ENCODE data around the gene CPNE8.

The CPNE8 gene

DNA sequence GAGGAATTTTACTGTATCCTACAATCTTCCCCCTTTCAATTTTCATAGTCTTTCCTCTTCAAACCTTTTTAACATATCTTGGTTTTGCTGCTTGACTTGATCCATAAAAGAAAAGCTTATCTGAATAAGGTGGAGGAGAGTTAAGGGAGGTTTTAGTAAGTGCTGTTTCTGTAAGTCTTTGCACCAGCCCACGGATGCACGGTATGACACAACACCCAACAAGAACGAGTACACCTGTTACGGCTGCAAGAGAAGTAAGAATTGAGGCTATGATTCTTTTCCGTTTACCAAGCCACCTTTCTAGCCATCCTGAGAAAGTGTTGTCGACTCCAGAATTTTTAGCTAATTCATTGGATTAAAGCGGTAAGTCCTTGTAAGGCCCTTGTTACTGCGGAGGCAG is 26.1 kb upstream of the CPNE8 start:
- TF ChIP-seq, protein P1, sequence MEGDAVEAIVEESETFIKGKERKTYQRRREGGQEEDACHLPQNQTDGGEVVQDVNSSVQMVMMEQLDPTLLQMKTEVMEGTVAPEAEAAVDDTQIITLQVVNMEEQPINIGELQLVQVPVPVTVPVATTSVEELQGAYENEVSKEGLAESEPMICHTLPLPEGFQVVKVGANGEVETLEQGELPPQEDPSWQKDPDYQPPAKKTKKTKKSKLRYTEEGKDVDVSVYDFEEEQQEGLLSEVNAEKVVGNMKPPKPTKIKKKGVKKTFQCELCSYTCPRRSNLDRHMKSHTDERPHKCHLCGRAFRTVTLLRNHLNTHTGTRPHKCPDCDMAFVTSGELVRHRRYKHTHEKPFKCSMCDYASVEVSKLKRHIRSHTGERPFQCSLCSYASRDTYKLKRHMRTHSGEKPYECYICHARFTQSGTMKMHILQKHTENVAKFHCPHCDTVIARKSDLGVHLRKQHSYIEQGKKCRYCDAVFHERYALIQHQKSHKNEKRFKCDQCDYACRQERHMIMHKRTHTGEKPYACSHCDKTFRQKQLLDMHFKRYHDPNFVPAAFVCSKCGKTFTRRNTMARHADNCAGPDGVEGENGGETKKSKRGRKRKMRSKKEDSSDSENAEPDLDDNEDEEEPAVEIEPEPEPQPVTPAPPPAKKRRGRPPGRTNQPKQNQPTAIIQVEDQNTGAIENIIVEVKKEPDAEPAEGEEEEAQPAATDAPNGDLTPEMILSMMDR (conservative IDR thresholded peaks at IDR 0.05; ENCODE audit: low read depth, low read length) = no peak
- H3K4me3 ChIP-seq (ENCODE audit: low read length) = no peak overlapping the region
- no peak for DNase-seq (ENCODE audit: low read depth)

DNA sequence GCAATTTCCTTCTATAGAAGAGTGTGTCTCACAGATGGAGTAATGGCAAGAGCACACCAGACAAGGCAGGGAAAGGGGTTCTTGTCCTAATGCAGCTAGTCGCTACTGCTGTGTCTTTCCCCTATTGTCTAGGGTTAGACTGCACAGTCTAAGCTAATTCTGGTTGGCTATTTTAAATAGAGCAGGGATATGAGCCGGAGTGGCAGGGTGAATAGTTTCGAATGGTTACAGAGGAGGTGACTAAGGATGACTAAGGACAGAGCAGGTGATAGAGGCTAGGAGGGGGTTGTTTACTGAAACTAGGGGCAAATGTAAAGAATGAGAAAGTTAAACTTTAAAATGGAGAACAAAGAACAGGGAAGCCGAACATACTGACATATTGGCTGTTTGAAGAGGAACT is 25.6 kb upstream of the CPNE8 start:
- no peak overlapping the region for H3K4me3 ChIP-seq (ENCODE audit: low read length)
- DNase-seq (ENCODE audit: low read depth) = no peak
- TF ChIP-seq, protein P1 (conservative IDR thresholded peaks at IDR 0.05; ENCODE audit: low read depth, low read length) = no peak

DNA sequence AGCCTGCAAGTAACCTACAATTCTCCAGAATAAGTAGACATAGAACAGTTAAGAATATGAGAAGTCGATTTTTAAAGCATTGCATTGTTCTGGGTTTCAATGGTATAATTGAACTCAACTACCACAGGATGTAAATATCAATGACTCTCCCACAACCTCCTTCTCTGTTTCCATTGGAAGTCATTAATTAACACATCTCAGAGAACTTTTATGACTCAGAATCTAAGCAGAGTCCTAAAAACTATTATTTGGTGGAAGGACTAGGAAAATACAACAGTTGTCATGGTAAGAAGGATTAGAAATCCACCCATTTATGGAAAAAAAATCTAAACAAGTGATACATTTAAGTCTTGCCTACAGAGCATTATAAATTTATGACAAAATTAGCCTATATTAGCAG is 21.1 kb upstream of the CPNE8 start:
- TF ChIP-seq, protein P1 (conservative IDR thresholded peaks at IDR 0.05; ENCODE audit: low read depth, low read length) = no peak
- no peak for DNase-seq (ENCODE audit: low read depth)
- H3K4me3 ChIP-seq (ENCODE audit: low read length) = no peak overlapping the region

DNA sequence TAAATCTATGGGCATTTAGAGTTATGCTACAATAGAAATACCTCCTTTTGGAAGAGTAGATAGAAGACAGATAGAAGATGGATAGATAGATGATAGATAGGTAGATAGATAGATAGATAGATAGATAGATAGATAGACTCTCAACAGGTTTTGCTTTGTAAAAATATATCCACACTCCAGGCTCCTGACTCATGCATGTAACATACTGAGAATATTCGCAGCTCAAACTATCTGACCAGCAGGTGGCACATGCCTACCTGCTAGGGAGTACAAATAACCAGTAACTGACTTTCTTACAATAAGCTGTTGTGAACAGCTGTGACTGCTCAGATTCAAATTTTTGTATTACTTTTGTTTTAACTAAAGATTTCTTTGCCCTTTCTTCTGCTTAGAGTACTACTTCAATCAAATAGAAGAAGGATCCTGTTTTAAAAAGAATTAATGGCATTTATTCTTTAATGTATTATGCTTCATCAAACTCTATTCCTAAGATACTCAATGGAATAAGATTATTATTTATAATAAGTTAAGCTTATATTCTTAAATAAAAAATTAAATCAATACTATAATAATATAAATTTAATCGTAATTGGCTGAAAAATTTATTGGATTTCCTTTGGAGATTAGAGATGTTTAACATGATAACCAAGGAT is 15.8 kb upstream of the CPNE8 start:
- peak; percentile 71 for DNase-seq (ENCODE audit: low read depth)
- TF ChIP-seq, protein P1 (conservative IDR thresholded peaks at IDR 0.05; ENCODE audit: low read depth, low read length) = peak; percentile 86
- H3K4me3 ChIP-seq (ENCODE audit: low read length) = no peak overlapping the region

DNA sequence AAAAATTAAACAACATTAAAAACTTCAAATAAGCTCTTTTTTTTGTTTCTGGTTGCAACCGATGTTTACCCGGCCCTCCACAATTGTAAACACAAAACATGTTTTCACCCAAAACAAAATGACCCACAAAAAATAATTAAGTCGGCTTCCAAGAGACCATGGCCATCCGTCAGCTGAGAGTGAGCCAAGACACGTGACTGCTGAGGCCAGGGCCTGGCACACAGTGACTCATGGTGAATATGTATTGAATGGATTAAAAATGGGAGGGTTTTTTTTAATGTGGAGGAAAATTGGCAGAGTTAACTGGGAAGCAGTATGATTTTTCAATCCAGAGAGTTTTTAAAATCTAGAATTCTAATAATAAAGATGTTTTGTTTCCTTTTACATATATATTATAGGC is 13.8 kb upstream of the CPNE8 start:
- peak; percentile 47 for DNase-seq (ENCODE audit: low read depth)

DNA sequence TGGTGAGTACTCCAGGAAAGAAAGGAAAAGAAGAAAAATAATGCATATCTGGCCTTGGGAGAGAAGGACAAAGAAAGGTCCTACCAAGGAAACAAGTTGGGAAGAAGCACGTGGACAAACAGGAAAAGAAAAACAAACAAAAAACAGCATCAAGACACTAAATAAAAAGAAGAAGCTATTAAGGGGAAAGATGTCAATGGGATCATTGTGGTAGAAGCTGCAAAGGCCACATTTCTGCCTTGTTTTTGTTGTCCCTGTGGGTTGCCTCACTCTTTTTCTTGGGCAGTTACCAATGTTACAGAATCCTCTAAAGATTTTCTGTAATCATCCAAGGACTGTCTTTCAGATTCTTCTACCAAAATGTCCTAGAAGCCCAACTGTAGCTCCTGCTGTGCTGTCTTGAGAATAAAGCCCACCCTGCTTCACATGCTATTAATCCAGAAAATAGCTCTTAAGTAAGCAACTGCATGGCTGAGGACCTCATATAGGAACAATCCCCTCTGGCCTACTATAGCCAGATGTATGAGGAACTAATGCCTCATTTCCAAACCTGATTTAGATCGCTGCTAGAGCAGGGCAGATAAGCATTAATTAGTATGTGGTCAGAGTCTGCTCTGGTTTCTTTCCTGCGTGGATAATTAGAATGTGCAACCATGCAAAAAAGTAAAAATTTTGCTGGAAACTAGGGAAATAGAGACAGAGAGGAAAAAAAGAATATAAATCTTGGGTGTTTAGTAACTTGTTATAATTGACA is 10.2 kb upstream of the CPNE8 start:
- no peak overlapping the region for H3K4me3 ChIP-seq (ENCODE audit: low read length)
- TF ChIP-seq, protein P1 (conservative IDR thresholded peaks at IDR 0.05; ENCODE audit: low read depth, low read length) = no peak
- no peak for DNase-seq (ENCODE audit: low read depth)

More for the DNA sequence above, 13.8 kb upstream of the CPNE8 start:
- H3K4me3 ChIP-seq (ENCODE audit: low read length) = no peak overlapping the region
- TF ChIP-seq, protein P1 (conservative IDR thresholded peaks at IDR 0.05; ENCODE audit: low read depth, low read length) = no peak

DNA sequence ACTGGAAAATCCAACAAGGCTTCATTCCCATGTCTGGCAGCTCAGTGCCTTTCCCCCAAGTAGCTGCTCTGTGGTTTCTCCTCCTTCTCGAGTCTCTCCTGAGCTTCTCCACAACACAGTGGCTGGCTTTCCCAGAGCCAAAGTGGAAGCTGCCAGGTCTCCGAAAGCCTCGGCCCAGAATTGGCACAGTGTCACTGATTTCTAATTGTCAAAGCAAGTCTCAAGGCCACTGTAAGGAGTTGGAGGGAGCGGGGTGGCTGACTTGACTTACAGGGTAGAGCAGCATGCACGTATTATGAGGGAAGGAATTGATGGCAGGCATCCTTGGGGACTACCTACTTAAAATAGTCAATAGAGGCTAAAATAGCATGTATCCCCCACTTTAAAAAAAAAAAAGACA is 6.7 kb upstream of the CPNE8 start:
- TF ChIP-seq, protein P1 (conservative IDR thresholded peaks at IDR 0.05; ENCODE audit: low read depth, low read length) = no peak
- no peak overlapping the region for H3K4me3 ChIP-seq (ENCODE audit: low read length)
- no peak for DNase-seq (ENCODE audit: low read depth)
